ENCODE measurements around the gene DLEC1.
"Not testable (repeated sequence)": the region's sequence is repeated elsewhere in the genome, so short reads cannot be mapped to it uniquely, and the experiment has no call there.

The DLEC1 gene

DNA sequence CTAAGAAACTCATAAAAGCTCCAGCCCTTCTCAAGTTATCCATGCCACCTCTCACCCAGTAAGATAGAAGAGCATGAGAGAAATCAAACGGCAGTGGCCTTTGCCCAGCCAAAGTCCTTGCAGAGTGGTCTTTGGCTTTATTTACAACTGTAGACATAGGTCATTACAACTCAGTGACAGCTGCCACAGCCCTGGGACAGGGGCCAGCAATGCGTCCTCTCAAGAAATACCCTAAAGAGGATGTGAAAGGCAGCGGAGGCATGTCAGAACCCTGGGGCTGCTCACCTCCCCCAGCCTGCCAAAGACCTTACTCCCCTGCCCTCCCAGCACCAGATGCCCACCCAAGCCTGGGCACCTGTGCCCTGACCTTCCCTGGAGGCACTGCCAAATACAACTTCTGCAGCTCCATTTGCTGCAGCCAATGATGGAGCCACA is 91.6 kb downstream of the DLEC1 start:
- no peak for DNase-seq
- Mint-ChIP-seq H3K27me3 (ENCODE audit: low read depth, poor library complexity) (no peaks in the 10 kb centered on the region), H3K36me3 (ENCODE audit: low read depth) (peaks cover 45% of the 10 kb centered on the region), H3K4me3 (no peak overlapping the region), H3K27ac (no peak overlapping the region), H3K9me3 (no peaks in the 10 kb centered on the region), H3K4me1 (peaks cover 8% of the 10 kb centered on the region)
- TF ChIP-seq, protein P1, sequence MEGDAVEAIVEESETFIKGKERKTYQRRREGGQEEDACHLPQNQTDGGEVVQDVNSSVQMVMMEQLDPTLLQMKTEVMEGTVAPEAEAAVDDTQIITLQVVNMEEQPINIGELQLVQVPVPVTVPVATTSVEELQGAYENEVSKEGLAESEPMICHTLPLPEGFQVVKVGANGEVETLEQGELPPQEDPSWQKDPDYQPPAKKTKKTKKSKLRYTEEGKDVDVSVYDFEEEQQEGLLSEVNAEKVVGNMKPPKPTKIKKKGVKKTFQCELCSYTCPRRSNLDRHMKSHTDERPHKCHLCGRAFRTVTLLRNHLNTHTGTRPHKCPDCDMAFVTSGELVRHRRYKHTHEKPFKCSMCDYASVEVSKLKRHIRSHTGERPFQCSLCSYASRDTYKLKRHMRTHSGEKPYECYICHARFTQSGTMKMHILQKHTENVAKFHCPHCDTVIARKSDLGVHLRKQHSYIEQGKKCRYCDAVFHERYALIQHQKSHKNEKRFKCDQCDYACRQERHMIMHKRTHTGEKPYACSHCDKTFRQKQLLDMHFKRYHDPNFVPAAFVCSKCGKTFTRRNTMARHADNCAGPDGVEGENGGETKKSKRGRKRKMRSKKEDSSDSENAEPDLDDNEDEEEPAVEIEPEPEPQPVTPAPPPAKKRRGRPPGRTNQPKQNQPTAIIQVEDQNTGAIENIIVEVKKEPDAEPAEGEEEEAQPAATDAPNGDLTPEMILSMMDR (IDR thresholded peaks at IDR 0.05), result no peak

DNA sequence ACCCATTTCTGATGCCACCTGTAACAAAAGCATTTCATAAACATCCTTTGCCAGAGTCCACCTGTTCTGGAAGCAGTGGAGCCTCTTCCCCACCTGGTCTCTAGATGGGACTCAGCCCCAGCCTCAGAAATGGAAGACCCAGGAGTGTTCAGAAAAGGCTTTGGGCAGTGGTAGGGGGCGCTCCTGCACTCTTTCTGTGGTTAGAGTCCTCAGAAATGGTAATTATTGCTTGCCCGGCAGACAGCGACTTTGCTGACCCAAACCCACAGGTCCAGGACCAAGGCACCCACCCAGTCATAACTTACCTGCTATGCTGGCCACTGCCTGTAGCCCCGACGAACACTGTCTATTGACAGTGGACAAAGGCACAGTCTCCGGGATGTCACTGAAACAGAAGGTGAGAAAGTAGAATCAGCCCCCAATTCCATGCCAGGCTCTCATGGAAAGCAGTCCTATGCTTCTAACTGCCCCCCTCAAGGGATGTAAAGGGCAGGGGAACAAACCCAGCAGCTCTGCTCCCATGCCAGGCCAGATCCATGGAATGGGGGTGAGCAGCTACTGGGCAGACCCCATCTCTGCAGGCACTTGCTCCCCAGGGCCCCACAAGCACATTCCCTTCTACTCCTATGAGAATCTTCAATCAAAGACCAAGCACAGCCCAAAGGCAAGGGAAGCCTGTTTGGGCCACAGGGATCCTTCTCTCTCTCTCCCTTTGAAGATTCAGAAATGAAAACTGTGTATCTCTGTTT is 92.8 kb downstream of the DLEC1 start:
- no peak overlapping the region for H3K4me3 Mint-ChIP-seq
- peaks cover 41% of the 10 kb centered on the region for H3K36me3 Mint-ChIP-seq (ENCODE audit: low read depth)
- TF ChIP-seq, protein P1 (IDR thresholded peaks at IDR 0.05), result peak; percentile 56
- DNase-seq, result peak; percentile 65
- H3K27ac Mint-ChIP-seq, result no peak overlapping the region
- H3K9me3 Mint-ChIP-seq, result no peaks in the 10 kb centered on the region
- H3K27me3 Mint-ChIP-seq (ENCODE audit: low read depth, poor library complexity), result no peaks in the 10 kb centered on the region
- peaks cover 17% of the 10 kb centered on the region for H3K4me1 Mint-ChIP-seq

DNA sequence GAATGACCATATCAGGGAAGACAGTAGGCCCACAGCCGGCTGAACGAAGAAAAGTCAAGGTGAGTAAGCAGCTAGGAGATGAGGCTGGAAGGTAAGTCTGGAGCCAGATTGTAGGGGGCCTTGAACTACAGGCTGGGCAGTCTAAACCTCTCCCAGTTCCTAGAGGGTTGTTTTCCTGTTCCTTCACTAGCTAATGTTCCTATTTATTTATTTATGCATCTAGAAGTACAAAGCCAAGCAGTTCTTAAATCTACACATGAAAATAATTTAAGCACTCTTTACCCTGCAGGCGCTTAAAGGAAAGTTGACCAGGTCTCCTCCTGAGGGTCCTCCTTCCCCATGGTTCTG is 94.2 kb downstream of the DLEC1 start:
- Mint-ChIP-seq H3K27ac (no peak overlapping the region), H3K9me3 (no peaks in the 10 kb centered on the region), H3K27me3 (ENCODE audit: low read depth, poor library complexity) (peaks cover 5% of the 10 kb centered on the region), H3K4me3 (no peak overlapping the region), H3K4me1 (peaks cover 25% of the 10 kb centered on the region), H3K36me3 (ENCODE audit: low read depth) (peaks cover 30% of the 10 kb centered on the region)
- DNase-seq, result no peak
- TF ChIP-seq, protein P1 (IDR thresholded peaks at IDR 0.05), result no peak

DNA sequence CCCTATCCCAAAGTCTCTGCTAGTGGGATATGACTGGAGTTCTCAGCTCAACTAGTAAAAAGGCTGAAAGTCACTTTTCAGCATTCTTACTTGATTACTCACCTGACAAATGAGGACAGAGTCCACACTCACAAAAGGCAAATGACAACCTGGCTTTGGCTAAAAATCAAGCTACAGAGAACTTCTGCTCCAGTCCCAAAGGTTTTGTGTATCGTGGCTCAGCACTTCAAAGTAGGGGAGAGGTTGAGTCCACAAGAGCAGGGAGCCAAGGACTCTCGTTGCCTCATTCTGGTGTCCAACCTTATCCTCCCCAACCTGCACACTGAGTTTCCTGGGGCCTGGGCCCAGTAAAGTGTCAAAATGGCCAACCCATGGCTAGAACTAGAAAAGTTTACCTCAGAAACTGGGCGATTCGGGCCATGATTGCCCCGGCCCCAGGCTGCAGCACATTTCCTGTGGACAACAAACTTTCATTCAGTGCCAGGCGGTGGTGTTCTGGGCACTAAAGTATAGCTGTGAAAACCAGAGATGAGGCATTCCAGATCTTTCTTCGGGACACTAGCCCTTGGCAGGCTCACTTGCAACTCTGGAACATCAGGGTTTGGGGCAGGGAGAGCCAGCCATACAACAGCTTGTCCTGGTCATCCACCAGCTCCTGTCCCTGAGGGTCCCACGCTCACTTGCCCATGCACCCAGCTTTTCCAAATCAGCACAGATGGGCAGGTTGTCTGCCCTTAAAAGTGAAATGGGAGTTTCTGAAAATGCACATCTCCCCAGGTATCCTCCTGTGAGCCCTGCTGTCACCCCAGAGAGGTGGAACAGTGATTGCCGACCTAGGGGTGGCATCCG is 94.8 kb downstream of the DLEC1 start:
- DNase-seq, result no peak
- Mint-ChIP-seq H3K27me3 (ENCODE audit: low read depth, poor library complexity) (peaks cover 9% of the 10 kb centered on the region), H3K36me3 (ENCODE audit: low read depth) (peaks cover 30% of the 10 kb centered on the region), H3K27ac (no peak overlapping the region), H3K9me3 (no peaks in the 10 kb centered on the region), H3K4me3 (peak overlapping the region; percentile 28), H3K4me1 (peaks cover 29% of the 10 kb centered on the region)
- TF ChIP-seq, protein P1 (IDR thresholded peaks at IDR 0.05), result no peak

DNA sequence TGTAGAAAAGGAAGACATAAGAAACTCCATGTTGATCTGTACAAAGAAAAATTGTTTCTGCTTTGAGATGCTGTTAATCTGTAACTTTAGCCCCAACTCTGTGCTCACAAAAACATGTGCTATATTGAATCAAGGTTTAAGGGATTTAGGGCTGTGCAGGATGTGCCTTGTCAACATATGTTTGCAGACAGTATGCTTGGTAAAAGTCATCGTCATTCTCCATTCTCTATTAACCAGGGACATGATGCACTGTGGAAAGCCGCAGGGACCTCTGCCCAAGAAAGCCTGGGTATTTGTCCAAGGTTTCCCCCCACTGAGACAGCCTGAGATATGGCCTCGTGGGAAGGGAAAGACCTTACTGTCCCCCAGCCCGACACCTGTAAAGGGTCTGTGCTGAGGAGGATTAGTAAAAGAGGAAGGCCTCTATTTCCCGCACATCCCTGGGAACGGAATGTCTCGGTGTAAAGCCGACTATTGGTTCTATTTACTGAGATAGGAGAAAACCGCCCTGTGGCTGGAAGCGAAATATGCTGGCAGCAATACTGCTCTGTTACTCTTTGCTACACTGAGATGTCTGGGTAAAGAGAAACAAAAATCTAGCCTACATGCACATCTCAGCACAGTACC is 95.6 kb downstream of the DLEC1 start:
- not testable (repeated sequence) for H3K9me3 Mint-ChIP-seq, DNase-seq, H3K27ac Mint-ChIP-seq
- peak overlapping the region; percentile 90 for H3K4me3 Mint-ChIP-seq
- peaks cover 22% of the 10 kb centered on the region for H3K36me3 Mint-ChIP-seq (ENCODE audit: low read depth)
- H3K4me1 Mint-ChIP-seq, result peaks cover 37% of the 10 kb centered on the region
- H3K27me3 Mint-ChIP-seq (ENCODE audit: low read depth, poor library complexity), result peaks cover 17% of the 10 kb centered on the region

DNA sequence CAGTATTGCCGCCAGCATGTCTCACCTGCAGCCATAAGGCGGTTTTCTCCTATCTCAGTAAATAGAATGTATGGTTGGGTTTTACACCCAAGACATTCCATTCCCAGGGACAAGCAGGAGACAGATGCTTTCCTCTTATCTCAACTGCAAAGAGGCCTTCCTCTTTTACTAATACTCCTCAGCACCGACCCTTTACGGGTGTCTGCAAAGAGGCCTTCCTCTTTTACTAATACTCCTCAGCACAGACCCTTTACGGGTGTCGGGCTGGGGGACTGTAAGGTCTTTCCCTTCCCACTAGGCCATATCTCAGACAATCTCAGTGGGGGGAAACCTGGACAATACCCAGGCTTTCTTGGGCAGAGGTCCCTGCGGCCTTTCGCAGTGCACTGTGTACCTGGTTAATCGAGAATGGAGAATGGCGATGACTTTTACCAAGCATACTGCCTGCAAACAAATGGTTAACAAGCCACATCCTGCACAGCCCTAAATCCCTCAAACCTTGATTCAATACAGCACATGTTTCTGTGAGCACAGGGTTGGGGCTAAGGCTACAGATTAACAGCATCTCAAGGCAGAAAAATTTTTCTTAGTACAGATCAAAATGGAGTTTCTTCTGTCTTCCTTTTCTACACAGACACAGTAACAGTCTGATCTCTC is 96.7 kb downstream of the DLEC1 start:
- Mint-ChIP-seq H3K27ac (peak overlapping the region; percentile 62), H3K36me3 (ENCODE audit: low read depth) (peaks cover 15% of the 10 kb centered on the region), H3K4me1 (peaks cover 41% of the 10 kb centered on the region), H3K4me3 (peak overlapping the region; percentile 90), H3K27me3 (ENCODE audit: low read depth, poor library complexity) (peaks cover 17% of the 10 kb centered on the region)
- not testable (repeated sequence) for H3K9me3 Mint-ChIP-seq, DNase-seq

Data from nephron progenitor cell (in vitro differentiated cells).